ENCODE measurements around the gene FAR2.

DNA sequence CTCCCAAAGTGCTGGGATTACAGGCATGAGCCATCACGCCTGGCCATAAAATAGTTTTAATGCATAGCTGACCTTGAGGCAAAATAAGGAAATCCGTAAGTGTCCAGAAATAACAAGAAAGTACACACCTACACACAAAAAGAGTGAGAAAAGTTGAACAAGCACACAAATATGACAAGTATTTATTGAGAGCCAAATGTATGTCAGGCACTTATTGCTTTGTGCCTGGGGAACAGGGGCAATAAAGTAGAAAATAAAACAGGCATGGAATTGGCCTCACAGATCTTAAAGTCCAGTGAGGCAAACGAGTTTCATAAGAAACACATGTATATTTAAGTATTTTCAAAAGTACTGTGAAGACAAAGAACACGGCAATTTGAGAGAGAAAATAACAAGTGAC lies 128.2 kb downstream of the FAR2 start:
- no peak for TF ChIP-seq CTCF (conservative IDR thresholded peaks at IDR 0.05; ENCODE audit: low read depth in 2 of 2)
- no peak for TF ChIP-seq POLR2AphosphoS5 (IDR thresholded peaks at IDR 0.05; ENCODE audit: low read depth)
- TF ChIP-seq EZH2 (IDR thresholded peaks at IDR 0.05; ENCODE audit: low read depth, unreplicated experiment): no peak
- TF ChIP-seq, protein P1, sequence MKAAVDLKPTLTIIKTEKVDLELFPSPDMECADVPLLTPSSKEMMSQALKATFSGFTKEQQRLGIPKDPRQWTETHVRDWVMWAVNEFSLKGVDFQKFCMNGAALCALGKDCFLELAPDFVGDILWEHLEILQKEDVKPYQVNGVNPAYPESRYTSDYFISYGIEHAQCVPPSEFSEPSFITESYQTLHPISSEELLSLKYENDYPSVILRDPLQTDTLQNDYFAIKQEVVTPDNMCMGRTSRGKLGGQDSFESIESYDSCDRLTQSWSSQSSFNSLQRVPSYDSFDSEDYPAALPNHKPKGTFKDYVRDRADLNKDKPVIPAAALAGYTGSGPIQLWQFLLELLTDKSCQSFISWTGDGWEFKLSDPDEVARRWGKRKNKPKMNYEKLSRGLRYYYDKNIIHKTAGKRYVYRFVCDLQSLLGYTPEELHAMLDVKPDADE (IDR thresholded peaks at IDR 0.05): no peak
- no peak for TF ChIP-seq JUNB (IDR thresholded peaks at IDR 0.05; ENCODE audit: unreplicated experiment)
- TF ChIP-seq CREB1 (CRISPR knock-in tag; IDR thresholded peaks at IDR 0.05; ENCODE audit: low read depth): no peak
- TF ChIP-seq EZH2phosphoT487 (IDR thresholded peaks at IDR 0.05; ENCODE audit: unreplicated experiment): no peak
- no peak for TF ChIP-seq ZNF331 (CRISPR knock-in tag; IDR thresholded peaks at IDR 0.05; ENCODE audit: low read depth)

All from GM23338 (cell line).